Glutamatergic neuron (in vitro differentiated cells): ENCODE results near the gene XRCC3. TPM values are rescaled to one million over a fixed set of nuclear protein-coding genes. Genes with fewer than 3 reads are reported as not detected.

Experiments used
- DNase-seq: peaks from one replicate; pipeline ENCODE4 v3.0.0; 2022
- H3K27ac Mint-ChIP-seq: one replicate; pipeline ENCODE4 v1.8.0; 2020; ENCODE audit warnings: mild to moderate bottlenecking, mixed read lengths, inconsistent platforms; ENCODE audit not compliant: unreplicated experiment
- H3K27me3 Mint-ChIP-seq: one replicate; pipeline ENCODE4 v1.8.0; 2020; ENCODE audit warnings: mild to moderate bottlenecking, moderate library complexity, mixed read lengths, inconsistent platforms; ENCODE audit not compliant: unreplicated experiment
- H3K36me3 Mint-ChIP-seq: one replicate; pipeline ENCODE4 v1.8.0; 2020; ENCODE audit warnings: mild to moderate bottlenecking, mixed read lengths, inconsistent platforms; ENCODE audit not compliant: unreplicated experiment
- H3K4me1 Mint-ChIP-seq: one replicate; pipeline ENCODE4 v1.8.0; 2020; ENCODE audit warnings: mild to moderate bottlenecking, low read depth, mixed read lengths, inconsistent platforms; ENCODE audit not compliant: unreplicated experiment
- H3K4me3 Mint-ChIP-seq: one replicate; pipeline ENCODE4 v1.8.0; 2020; ENCODE audit warnings: mild to moderate bottlenecking, mixed read lengths, inconsistent platforms; ENCODE audit not compliant: unreplicated experiment
- H3K9me3 Mint-ChIP-seq: one replicate; pipeline ENCODE4 v1.8.0; 2020; ENCODE audit warnings: mild to moderate bottlenecking, moderate library complexity, mixed read lengths, inconsistent platforms; ENCODE audit not compliant: unreplicated experiment
- total RNA-seq: library from RNA; stranded (reverse); fragmentation: NEBNext Ultra II Directional; extraction: Animal tissue kit (Norgen Biotek cat#: 25700); gene quantifications from one replicate; pipeline ENCODE4 v1.2.1, GENCODE V29; 2021; ENCODE audit not compliant: unreplicated experiment
- TF ChIP-seq, protein P1 (sequence below): fragments of 200-600 bp; sonication (generic); IDR thresholded peaks from one replicate; pipeline ENCODE4 v1.5.0; 2021; ENCODE audit not compliant: partially characterized antibody, unreplicated experiment

XRCC3 gene
- total RNA-seq, 1 donor from 2014 or later = 4.5 TPM

DNA sequence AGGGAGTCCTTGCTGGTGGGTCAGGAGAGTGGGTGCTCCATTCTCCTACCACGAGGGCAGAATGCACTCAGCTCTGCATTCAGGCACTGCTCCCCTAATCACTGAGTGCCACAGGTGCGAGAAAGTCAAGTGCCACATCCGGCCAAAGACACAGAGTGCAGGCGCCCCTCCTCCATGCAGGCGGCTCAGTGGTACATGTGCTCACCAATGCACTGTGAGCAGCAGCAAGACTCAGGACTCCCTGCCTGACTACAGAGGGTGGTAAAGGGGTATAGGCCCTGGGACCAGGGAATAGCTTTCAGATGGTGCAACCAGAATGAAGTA, 33.2 kb upstream of the XRCC3 start:
- no peak overlapping the region for H3K4me3 Mint-ChIP-seq
- H3K4me1 Mint-ChIP-seq = peaks cover 13% of the 10 kb centered on the region
- DNase-seq = no peak
- H3K9me3 Mint-ChIP-seq = peaks cover 2% of the 10 kb centered on the region
- peaks cover 3% of the 10 kb centered on the region for H3K27me3 Mint-ChIP-seq
- no peaks in the 10 kb centered on the region for H3K36me3 Mint-ChIP-seq
- TF ChIP-seq, protein P1, sequence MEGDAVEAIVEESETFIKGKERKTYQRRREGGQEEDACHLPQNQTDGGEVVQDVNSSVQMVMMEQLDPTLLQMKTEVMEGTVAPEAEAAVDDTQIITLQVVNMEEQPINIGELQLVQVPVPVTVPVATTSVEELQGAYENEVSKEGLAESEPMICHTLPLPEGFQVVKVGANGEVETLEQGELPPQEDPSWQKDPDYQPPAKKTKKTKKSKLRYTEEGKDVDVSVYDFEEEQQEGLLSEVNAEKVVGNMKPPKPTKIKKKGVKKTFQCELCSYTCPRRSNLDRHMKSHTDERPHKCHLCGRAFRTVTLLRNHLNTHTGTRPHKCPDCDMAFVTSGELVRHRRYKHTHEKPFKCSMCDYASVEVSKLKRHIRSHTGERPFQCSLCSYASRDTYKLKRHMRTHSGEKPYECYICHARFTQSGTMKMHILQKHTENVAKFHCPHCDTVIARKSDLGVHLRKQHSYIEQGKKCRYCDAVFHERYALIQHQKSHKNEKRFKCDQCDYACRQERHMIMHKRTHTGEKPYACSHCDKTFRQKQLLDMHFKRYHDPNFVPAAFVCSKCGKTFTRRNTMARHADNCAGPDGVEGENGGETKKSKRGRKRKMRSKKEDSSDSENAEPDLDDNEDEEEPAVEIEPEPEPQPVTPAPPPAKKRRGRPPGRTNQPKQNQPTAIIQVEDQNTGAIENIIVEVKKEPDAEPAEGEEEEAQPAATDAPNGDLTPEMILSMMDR = no peak
- H3K27ac Mint-ChIP-seq = no peak overlapping the region

DNA sequence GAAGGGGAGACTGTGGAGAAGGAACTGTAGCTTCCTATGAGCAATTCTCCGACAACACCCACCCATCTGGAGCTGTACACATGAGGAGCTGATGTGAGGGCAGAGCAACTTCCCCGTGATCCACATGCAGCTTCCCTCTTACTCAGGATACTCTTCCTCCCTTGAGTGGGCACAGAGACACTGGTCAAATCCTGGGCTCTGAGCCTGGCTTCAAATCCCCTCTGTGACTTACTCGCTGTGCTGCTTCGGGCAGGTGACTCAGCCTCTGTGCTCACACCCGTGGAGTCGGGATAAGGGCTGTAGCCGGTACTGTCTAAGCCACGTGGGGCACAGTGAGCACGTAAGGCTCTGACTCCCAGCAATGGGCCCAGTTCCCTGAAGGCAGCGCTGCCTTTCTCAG, 31.4 kb upstream of the XRCC3 start:
- TF ChIP-seq, protein P1 = no peak
- H3K27ac Mint-ChIP-seq = no peak overlapping the region
- H3K4me1 Mint-ChIP-seq = peaks cover 20% of the 10 kb centered on the region
- no peak overlapping the region for H3K4me3 Mint-ChIP-seq
- H3K27me3 Mint-ChIP-seq = peaks cover 4% of the 10 kb centered on the region
- DNase-seq = no peak
- H3K9me3 Mint-ChIP-seq = peaks cover 2% of the 10 kb centered on the region
- no peaks in the 10 kb centered on the region for H3K36me3 Mint-ChIP-seq

GRCh38 chr14:103745424-103745823, 30.2 kb upstream of the XRCC3 start:
- Mint-ChIP-seq H3K27ac (no peak overlapping the region), H3K4me3 (no peak overlapping the region), H3K9me3 (peaks cover 2% of the 10 kb centered on the region), H3K4me1 (peaks cover 20% of the 10 kb centered on the region), H3K27me3 (peaks cover 4% of the 10 kb centered on the region), H3K36me3 (no peaks in the 10 kb centered on the region)
- no peak for DNase-seq
- TF ChIP-seq, protein P1 = no peak

- H3K4me1 Mint-ChIP-seq = peaks cover 20% of the 10 kb centered on the region
- H3K27ac Mint-ChIP-seq = no peak overlapping the region
- no peak overlapping the region for H3K4me3 Mint-ChIP-seq
- TF ChIP-seq, protein P1 = no peak
- no peak for DNase-seq
- H3K27me3 Mint-ChIP-seq = peaks cover 4% of the 10 kb centered on the region
- H3K9me3 Mint-ChIP-seq = peaks cover 2% of the 10 kb centered on the region
- no peaks in the 10 kb centered on the region for H3K36me3 Mint-ChIP-seq
Measured at GRCh38 chr14:103744621-103745395, 29.6 kb upstream of the XRCC3 start.

GRCh38 chr14:103743691-103744090, 28.4 kb upstream of the XRCC3 start:
- peaks cover 5% of the 10 kb centered on the region for H3K27me3 Mint-ChIP-seq
- peaks cover 2% of the 10 kb centered on the region for H3K9me3 Mint-ChIP-seq
- no peak overlapping the region for H3K4me3 Mint-ChIP-seq
- TF ChIP-seq, protein P1 = no peak
- no peak for DNase-seq
- H3K4me1 Mint-ChIP-seq = peaks cover 16% of the 10 kb centered on the region
- H3K27ac Mint-ChIP-seq = no peak overlapping the region
- H3K36me3 Mint-ChIP-seq = no peaks in the 10 kb centered on the region
